ENCODE data around the gene LYPD6B. TPM values are rescaled to one million over a fixed set of nuclear protein-coding genes. Genes with fewer than 3 reads are reported as not detected.

The LYPD6B gene
- total RNA-seq, 2 experiments from 2014 or later, result not detected

GRCh38 chr2:149100739-149101699 is 62.5 kb downstream of the LYPD6B start:
- no peak overlapping the region for H3K4me3 Mint-ChIP-seq
- DNase-seq, result no peak
- no peak for ATAC-seq
- no peaks in the 10 kb centered on the region for H3K4me1 Mint-ChIP-seq
- H3K36me3 Mint-ChIP-seq, result no peaks in the 10 kb centered on the region
- H3K27ac Mint-ChIP-seq, result no peak overlapping the region
- H3K27me3 Mint-ChIP-seq, result peaks cover 4% of the 10 kb centered on the region
- CTCF ChIA-PET, result no interaction called here
- H3K9me3 Mint-ChIP-seq (ENCODE audit: low read depth), result no peaks in the 10 kb centered on the region

- H3K27ac Mint-ChIP-seq, result no peak overlapping the region
- no peak overlapping the region for H3K4me3 Mint-ChIP-seq
- no peaks in the 10 kb centered on the region for H3K9me3 Mint-ChIP-seq (ENCODE audit: low read depth)
- no peaks in the 10 kb centered on the region for H3K36me3 Mint-ChIP-seq
- ATAC-seq (no peak), DNase-seq (no peak)
- H3K4me1 Mint-ChIP-seq, result no peaks in the 10 kb centered on the region
- H3K27me3 Mint-ChIP-seq, result peaks cover 2% of the 10 kb centered on the region
- CTCF ChIA-PET, result no interaction called here
Measured at GRCh38 chr2:149101818-149102217, 63.3 kb downstream of the LYPD6B start.

- CTCF ChIA-PET, result no interaction called here
- Mint-ChIP-seq H3K27ac (no peak overlapping the region), H3K9me3 (ENCODE audit: low read depth) (no peaks in the 10 kb centered on the region), H3K4me1 (no peaks in the 10 kb centered on the region), H3K36me3 (no peaks in the 10 kb centered on the region), H3K4me3 (no peak overlapping the region), H3K27me3 (peaks cover 5% of the 10 kb centered on the region)
- no peak for DNase-seq
- ATAC-seq, result no peak
Measured at GRCh38 chr2:149103081-149103620, 64.7 kb downstream of the LYPD6B start.

- Mint-ChIP-seq H3K27me3 (peaks cover 9% of the 10 kb centered on the region), H3K4me3 (no peak overlapping the region), H3K36me3 (no peaks in the 10 kb centered on the region), H3K27ac (no peak overlapping the region), H3K4me1 (no peaks in the 10 kb centered on the region), H3K9me3 (ENCODE audit: low read depth) (no peaks in the 10 kb centered on the region)
- CTCF ChIA-PET, result no interaction called here
- DNase-seq, result no peak
- ATAC-seq, result no peak
Measured at GRCh38 chr2:149104221-149104620, 65.7 kb downstream of the LYPD6B start.

GRCh38 chr2:149112068-149112467 is 73.6 kb downstream of the LYPD6B start:
- DNase-seq, result no peak
- Mint-ChIP-seq H3K4me1 (no peaks in the 10 kb centered on the region), H3K27ac (no peak overlapping the region), H3K4me3 (no peak overlapping the region), H3K9me3 (ENCODE audit: low read depth) (no peaks in the 10 kb centered on the region), H3K36me3 (no peaks in the 10 kb centered on the region), H3K27me3 (peaks cover 12% of the 10 kb centered on the region)
- CTCF ChIA-PET, result no interaction called here
- no peak for ATAC-seq

GRCh38 chr2:149112713-149113112 is 74.2 kb downstream of the LYPD6B start:
- no peak overlapping the region for H3K4me3 Mint-ChIP-seq

GRCh38 chr2:149115781-149116180 is 77.3 kb downstream of the LYPD6B start:
- H3K27ac Mint-ChIP-seq, result no peak overlapping the region
- ATAC-seq, result no peak
- no peak for DNase-seq
- H3K27me3 Mint-ChIP-seq, result peaks cover 6% of the 10 kb centered on the region
- no peaks in the 10 kb centered on the region for H3K4me1 Mint-ChIP-seq
- no peaks in the 10 kb centered on the region for H3K36me3 Mint-ChIP-seq
- no peak overlapping the region for H3K4me3 Mint-ChIP-seq
- CTCF ChIA-PET, result no interaction called here
- no peaks in the 10 kb centered on the region for H3K9me3 Mint-ChIP-seq (ENCODE audit: low read depth)

More at GRCh38 chr2:149112713-149113112, 74.2 kb downstream of the LYPD6B start:
- Mint-ChIP-seq H3K36me3 (no peaks in the 10 kb centered on the region), H3K9me3 (ENCODE audit: low read depth) (no peaks in the 10 kb centered on the region), H3K27me3 (peaks cover 10% of the 10 kb centered on the region), H3K4me1 (no peaks in the 10 kb centered on the region), H3K27ac (no peak overlapping the region)
- ATAC-seq (no peak), DNase-seq (no peak)
- CTCF ChIA-PET, result no interaction called here

- Mint-ChIP-seq H3K4me3 (no peak overlapping the region), H3K27ac (no peak overlapping the region), H3K27me3 (peaks cover 3% of the 10 kb centered on the region), H3K4me1 (no peaks in the 10 kb centered on the region), H3K9me3 (ENCODE audit: low read depth) (no peaks in the 10 kb centered on the region), H3K36me3 (no peaks in the 10 kb centered on the region)
- no peak for ATAC-seq
- no peak for DNase-seq
- CTCF ChIA-PET, result interaction anchor here (0.5 kb wide), 1 partner anchor 98 kb away, joined by 3 read pairs; no protein-coding TSS in a partner anchor
Measured at GRCh38 chr2:149119368-149119767, 80.9 kb downstream of the LYPD6B start.

- ATAC-seq, result no peak
- CTCF ChIA-PET, result no interaction called here
- H3K36me3 Mint-ChIP-seq, result no peaks in the 10 kb centered on the region
- no peaks in the 10 kb centered on the region for H3K4me1 Mint-ChIP-seq
- H3K27me3 Mint-ChIP-seq, result peaks cover 11% of the 10 kb centered on the region
- no peak overlapping the region for H3K4me3 Mint-ChIP-seq
- H3K9me3 Mint-ChIP-seq (ENCODE audit: low read depth), result no peaks in the 10 kb centered on the region
- no peak for DNase-seq
- H3K27ac Mint-ChIP-seq, result no peak overlapping the region
Measured at GRCh38 chr2:149122516-149122915, 84.0 kb downstream of the LYPD6B start.

- ATAC-seq, result no peak
- Mint-ChIP-seq H3K27ac (no peak overlapping the region), H3K27me3 (peaks cover 25% of the 10 kb centered on the region), H3K9me3 (ENCODE audit: low read depth) (no peaks in the 10 kb centered on the region), H3K4me3 (no peak overlapping the region), H3K4me1 (no peaks in the 10 kb centered on the region), H3K36me3 (no peaks in the 10 kb centered on the region)
- no peak for DNase-seq
- CTCF ChIA-PET, result no interaction called here
Measured at GRCh38 chr2:149125031-149125725, 86.7 kb downstream of the LYPD6B start.

- Mint-ChIP-seq H3K36me3 (no peaks in the 10 kb centered on the region), H3K27ac (no peak overlapping the region), H3K4me1 (no peaks in the 10 kb centered on the region), H3K27me3 (peaks cover 32% of the 10 kb centered on the region), H3K9me3 (ENCODE audit: low read depth) (no peaks in the 10 kb centered on the region), H3K4me3 (no peak overlapping the region)
- ATAC-seq (no peak), DNase-seq (no peak)
- CTCF ChIA-PET, result no interaction called here
Measured at GRCh38 chr2:149129433-149129832, 90.9 kb downstream of the LYPD6B start.

- no peaks in the 10 kb centered on the region for H3K36me3 Mint-ChIP-seq
- H3K4me3 Mint-ChIP-seq, result no peak overlapping the region
- DNase-seq, result no peak
- H3K4me1 Mint-ChIP-seq, result no peaks in the 10 kb centered on the region
- H3K27me3 Mint-ChIP-seq, result peaks cover 23% of the 10 kb centered on the region
- ATAC-seq, result no peak
- no peak overlapping the region for H3K27ac Mint-ChIP-seq
- CTCF ChIA-PET, result no interaction called here
- no peaks in the 10 kb centered on the region for H3K9me3 Mint-ChIP-seq (ENCODE audit: low read depth)
Measured at GRCh38 chr2:149132339-149132738, 93.8 kb downstream of the LYPD6B start.

- Mint-ChIP-seq H3K36me3 (no peaks in the 10 kb centered on the region), H3K27ac (no peak overlapping the region), H3K27me3 (peaks cover 20% of the 10 kb centered on the region), H3K4me1 (no peaks in the 10 kb centered on the region), H3K4me3 (no peak overlapping the region), H3K9me3 (ENCODE audit: low read depth) (no peaks in the 10 kb centered on the region)
- DNase-seq (no peak), ATAC-seq (no peak)
- CTCF ChIA-PET, result no interaction called here
Measured at GRCh38 chr2:149132901-149133300, 94.4 kb downstream of the LYPD6B start.
